Measurements from ENCODE around the gene BCL11A.
A peak's percentile ranks its signal among the peaks of the same experiment; 100 is the strongest.

BCL11A gene

GRCh38 chr2:60523963-60524362 is 29.5 kb downstream of the BCL11A start:
- no peak for DNase-seq

GRCh38 chr2:60522462-60522861 is 31.0 kb downstream of the BCL11A start:
- peak; percentile 30 for DNase-seq

GRCh38 chr2:60521626-60522025 is 31.8 kb downstream of the BCL11A start:
- DNase-seq = no peak

GRCh38 chr2:60520917-60521539 is 32.4 kb downstream of the BCL11A start:
- peak; percentile 26 for DNase-seq

- DNase-seq = no peak
These were observed 33.1 kb downstream of the BCL11A start for GRCh38 chr2:60520151-60520876.

- peak; percentile 20 for DNase-seq
These were observed 34.1 kb downstream of the BCL11A start for GRCh38 chr2:60519231-60519863.

- peak; percentile 30 for DNase-seq
These were observed 34.9 kb downstream of the BCL11A start for GRCh38 chr2:60518567-60518966.

- DNase-seq = peak; percentile 15
These were observed 36.0 kb downstream of the BCL11A start for GRCh38 chr2:60517446-60517845.

GRCh38 chr2:60516826-60517225 is 36.6 kb downstream of the BCL11A start:
- no peak for DNase-seq

GRCh38 chr2:60516383-60516811 is 37.1 kb downstream of the BCL11A start:
- DNase-seq = peak; percentile 59

GRCh38 chr2:60515721-60516226 is 37.7 kb downstream of the BCL11A start:
- peak; percentile 38 for DNase-seq

- no peak for DNase-seq
These were observed 39.5 kb downstream of the BCL11A start for GRCh38 chr2:60513996-60514395.

GRCh38 chr2:60513191-60513590 is 40.3 kb downstream of the BCL11A start:
- no peak for DNase-seq

- DNase-seq = no peak
These were observed 40.8 kb downstream of the BCL11A start for GRCh38 chr2:60512641-60513040.

GRCh38 chr2:60512062-60512622 is 41.3 kb downstream of the BCL11A start:
- DNase-seq = no peak

GRCh38 chr2:60510713-60511112 is 42.7 kb downstream of the BCL11A start:
- peak; percentile 34 for DNase-seq

- peak; percentile 44 for DNase-seq
These were observed 44.4 kb downstream of the BCL11A start for GRCh38 chr2:60509066-60509465.

- peak; percentile 35 for DNase-seq
These were observed 45.0 kb downstream of the BCL11A start for GRCh38 chr2:60508339-60508917.

- DNase-seq = peak; percentile 51
These were observed 46.1 kb downstream of the BCL11A start for GRCh38 chr2:60507211-60507965.

- peak; percentile 21 for DNase-seq
These were observed 47.6 kb downstream of the BCL11A start for GRCh38 chr2:60505880-60506260.

GRCh38 chr2:60505240-60505879 is 48.1 kb downstream of the BCL11A start:
- DNase-seq = peak; percentile 36

- DNase-seq = peak; percentile 25
These were observed 49.4 kb downstream of the BCL11A start for GRCh38 chr2:60504049-60504448.
